Breast epithelium (tissue), 4 donors: Measurements from ENCODE around the gene PTPN14. TPM values are rescaled to one million over a fixed set of nuclear protein-coding genes. Genes with fewer than 3 reads are reported as not detected.

Source experiments
- DNase-seq, 2 donors: peaks; one replicate each; pipeline ENCODE4 v3.0.0-alpha.2; 2019; ENCODE audit warnings: low spot score in 2 of 2
- H3K27ac ChIP-seq, 2 donors: fragments of 200-600 bp; sonication (generic) in 1 of 2; one replicate each; pipeline ENCODE4 v1.5.1; 2016 to 2019; ENCODE audit warnings: mild to moderate bottlenecking in 1 of 2
- H3K27me3 ChIP-seq, 2 donors: fragments of 200-600 bp; sonication (generic) in 1 of 2; one replicate each; pipeline versions ENCODE4 v1.5.1 to v1.6.0; 2017 to 2019; ENCODE audit warnings: control low read depth in 1 of 2, mild to moderate bottlenecking in 1 of 2
- H3K36me3 ChIP-seq: fragments of 200-600 bp; one replicate; pipeline ENCODE4 v1.5.1; 2019
- H3K4me1 ChIP-seq, 2 donors: fragments of 200-600 bp; sonication (generic); one replicate each; pipeline ENCODE4 v1.5.1; 2016 to 2019; ENCODE audit warnings: control low read depth in 1 of 2
- H3K4me3 ChIP-seq, 3 donors: fragments of 200-600 bp; sonication (generic); 1 replicate in 2 of 3; 2 replicates in 1 of 3; pipeline ENCODE4 v1.5.1; 2016 to 2019; ENCODE audit warnings: mild to moderate bottlenecking in 3 of 3, moderate library complexity in 2 of 3
- H3K9me3 ChIP-seq, 2 donors: fragments of 200-600 bp; sonication (generic) in 1 of 2; one replicate each; pipeline ENCODE4 v1.5.1; 2016 to 2019; ENCODE audit warnings: control low read depth in 1 of 2
- CTCF ChIP-seq, 3 donors: fragments of 450-650 bp; IDR thresholded peaks; one replicate each; pipeline ENCODE4 v1.5.1; 2016 to 2017; ENCODE audit warnings: antibody characterized with exemption in 3 of 3, mild to moderate bottlenecking in 3 of 3, moderate library complexity in 3 of 3
- POLR2A ChIP-seq: fragments of 450-650 bp; IDR thresholded peaks from one replicate; pipeline ENCODE4 v1.6.1; 2016; ENCODE audit warnings: antibody characterized with exemption, mild to moderate bottlenecking, moderate library complexity
- POLR2AphosphoS5 ChIP-seq, 3 donors: sonication (generic); formaldehyde crosslinking; IDR thresholded peaks; one replicate each; pipeline ENCODE4 v1.6.1; 2017; ENCODE audit warnings: antibody characterized with exemption in 3 of 3
- intact Hi-C: fragments of 100-400 bp; cut with DNase I; formaldehyde crosslinking; loops from one replicate; pipeline ENCODE4 v1.15.1; 2023; ENCODE audit warnings: low total_unique reads
- total RNA-seq, 3 donors: library from RNA; depleted of rRNA; stranded (reverse); fragments of >200 nt; gene quantifications; one replicate each; pipeline ENCODE4 v1.1.0, GENCODE V29; 2016

The PTPN14 gene
- total RNA-seq, 3 donors from 2014 or later = 30.4 to 57.4 (median 49.5) TPM

GRCh38 chr1:214563881-214564280, 12.5 kb upstream of the PTPN14 start:
- H3K9me3 ChIP-seq = no peaks in the 10 kb centered on the region
- no peak overlapping the region for H3K4me3 ChIP-seq
- no peak overlapping the region for H3K27ac ChIP-seq
- no peaks in the 10 kb centered on the region for H3K27me3 ChIP-seq
- peaks cover 0 to 3% of the 10 kb centered on the region in 2 donors for H3K4me1 ChIP-seq
- DNase-seq = no peak
- H3K36me3 ChIP-seq = no peaks in the 10 kb centered on the region
- no peak for TF ChIP-seq POLR2AphosphoS5 (IDR thresholded peaks at IDR 0.05)
- TF ChIP-seq POLR2A = no peak
- TF ChIP-seq CTCF (IDR thresholded peaks at IDR 0.05) = no peak
- intact Hi-C loops = no loop called here

- intact Hi-C loops = no loop called here
- H3K27me3 ChIP-seq = no peaks in the 10 kb centered on the region
- H3K4me1 ChIP-seq = no peaks in the 10 kb centered on the region
- H3K4me3 ChIP-seq = no peak overlapping the region
- no peaks in the 10 kb centered on the region for H3K36me3 ChIP-seq
- no peak overlapping the region for H3K27ac ChIP-seq
- no peak for DNase-seq
- TF ChIP-seq POLR2A (no peak), POLR2AphosphoS5 (IDR thresholded peaks at IDR 0.05) (no peak), CTCF (IDR thresholded peaks at IDR 0.05) (no peak)
- no peaks in the 10 kb centered on the region for H3K9me3 ChIP-seq
These were observed 6.7 kb upstream of the PTPN14 start for GRCh38 chr1:214557952-214558735.

DNA sequence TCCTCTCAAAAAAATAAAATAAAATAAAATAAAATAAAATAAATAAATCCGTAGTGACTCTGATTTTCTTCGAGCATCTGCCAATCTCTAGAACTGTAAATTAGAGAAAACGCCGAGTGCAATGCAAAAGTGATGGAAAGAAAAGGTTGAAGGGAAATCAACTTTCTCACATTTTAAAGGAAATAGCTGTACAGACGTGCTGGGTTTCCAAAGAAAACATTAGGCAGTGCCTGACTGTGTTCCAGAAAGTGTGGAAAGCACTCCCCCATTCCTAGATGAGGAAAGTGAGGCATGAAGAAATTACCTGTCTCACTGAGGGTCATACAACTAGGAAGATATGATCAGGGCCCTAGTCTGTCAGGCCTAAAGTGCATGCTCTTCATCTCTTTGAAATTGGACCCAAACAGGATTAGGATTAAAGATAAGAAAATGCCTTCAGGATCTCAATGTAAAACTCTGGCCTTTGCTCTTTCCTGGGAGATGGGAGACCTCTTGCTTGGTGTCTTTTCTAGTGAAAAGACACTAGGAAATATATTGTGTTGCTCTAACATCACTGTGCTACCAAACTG, 1.8 kb upstream of the PTPN14 start:
- peak overlapping the region; percentile 98 to 99 for H3K27ac ChIP-seq
- DNase-seq = no peak
- H3K9me3 ChIP-seq = no peaks in the 10 kb centered on the region
- no peaks in the 10 kb centered on the region for H3K36me3 ChIP-seq
- no peak overlapping the region for H3K4me3 ChIP-seq
- TF ChIP-seq POLR2A = no peak
- no peak for TF ChIP-seq CTCF (IDR thresholded peaks at IDR 0.05)
- no peak for TF ChIP-seq POLR2AphosphoS5 (IDR thresholded peaks at IDR 0.05)
- no peaks in the 10 kb centered on the region for H3K27me3 ChIP-seq
- intact Hi-C loops = loop anchor here (5.0 kb wide), 1 partner anchor 341 kb away; no protein-coding TSS in a partner anchor
- peaks cover 0 to 5% of the 10 kb centered on the region in 2 donors for H3K4me1 ChIP-seq

DNA sequence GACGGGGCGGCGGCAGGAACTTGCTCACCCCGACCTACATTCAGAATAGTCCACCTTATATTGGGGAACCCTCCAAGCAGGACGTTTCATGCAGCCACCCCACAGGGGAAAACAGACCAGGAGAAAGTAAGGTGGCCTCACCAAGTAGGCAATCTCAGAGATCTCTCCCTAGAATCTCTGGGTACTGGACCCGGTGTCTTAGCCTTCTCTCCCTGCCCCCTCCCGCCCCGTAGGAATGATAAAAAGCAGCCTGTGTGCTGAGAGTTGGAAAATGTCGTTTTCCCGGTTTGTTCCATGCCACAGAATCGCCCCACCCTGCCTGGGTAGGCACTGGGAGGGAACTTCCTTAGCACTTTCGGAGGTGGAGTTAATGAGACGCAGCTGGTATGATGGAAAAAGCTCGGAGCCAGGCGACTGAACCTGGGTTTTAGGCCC, 789 bp upstream of the PTPN14 start:
- Histone ChIP-seq H3K4me3 (peak overlapping the region; percentile 74 to 96 (median 87)), H3K27me3 (no peaks in the 10 kb centered on the region), H3K27ac (peak overlapping the region; percentile 98 to 99), H3K4me1 (peaks cover 0 to 5% of the 10 kb centered on the region in 2 donors), H3K36me3 (no peaks in the 10 kb centered on the region), H3K9me3 (no peaks in the 10 kb centered on the region)
- peak; percentile 62 to 88 for DNase-seq
- intact Hi-C loops = loop anchor here (5.0 kb wide), 1 partner anchor 340 kb away; no protein-coding TSS in a partner anchor
- TF ChIP-seq CTCF (IDR thresholded peaks at IDR 0.05) (peak in 1 of 3 donors; percentile 3), POLR2AphosphoS5 (IDR thresholded peaks at IDR 0.05) (peak in 1 of 3 donors; percentile 35), POLR2A (no peak)
